Activated CD8-positive, alpha-beta memory T cell treated with anti-CD3 and anti-CD28 coated beads for 1 hour (primary cell): ENCODE data around the gene LTBP3.
"Not testable (repeated sequence)": the region's sequence is repeated elsewhere in the genome, so short reads cannot be mapped to it uniquely, and the experiment has no call there.

Source experiments
- DNase-seq, 2 donors: peaks; one replicate each; pipeline ENCODE4 v3.0.0-alpha.2; 2020; ENCODE audit warnings: low read depth in 1 of 2; ENCODE audit errors: extremely low read depth in 1 of 2

Gene LTBP3

DNA sequence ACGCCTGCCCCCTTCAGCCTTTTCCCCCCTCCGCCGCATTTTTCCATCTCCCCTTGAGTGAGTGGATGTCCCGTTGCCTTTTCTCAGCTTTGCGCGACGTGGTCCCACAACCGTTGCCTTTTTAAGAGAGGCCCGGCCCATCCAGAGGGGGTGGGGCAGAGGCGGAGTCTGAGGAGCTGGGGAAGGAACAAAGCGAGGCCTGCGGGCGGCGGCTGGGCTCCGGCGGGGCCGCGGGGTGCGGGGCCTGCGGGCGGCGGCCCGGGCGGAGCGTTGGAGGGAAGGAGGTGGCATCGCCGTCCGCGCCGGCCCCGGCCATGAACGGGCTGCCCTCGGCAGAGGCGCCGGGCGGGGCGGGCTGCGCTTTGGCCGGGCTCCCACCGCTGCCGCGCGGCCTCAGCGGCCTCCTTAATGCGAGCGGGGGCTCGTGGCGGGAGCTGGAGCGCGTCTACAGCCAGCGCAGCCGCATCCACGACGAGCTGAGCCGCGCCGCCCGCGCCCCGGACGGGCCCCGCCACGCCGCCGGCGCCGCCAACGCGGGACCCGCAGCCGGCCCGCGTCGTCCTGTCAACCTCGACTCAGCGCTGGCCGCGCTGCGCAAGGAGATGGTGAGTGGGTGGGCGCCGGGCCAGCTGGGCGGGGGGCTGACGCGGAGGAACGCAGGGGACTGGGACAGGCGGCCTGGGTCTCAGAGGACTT lies 14.3 kb upstream of the LTBP3 start, which contains the start of gene FAM89B:
Gene FAM89B (plus strand): TSS at position 183 of the 696 bp plus-strand sequence. CDS start 132 bp downstream, at position 315.
- peak; percentile 76 to 83 for DNase-seq

DNA sequence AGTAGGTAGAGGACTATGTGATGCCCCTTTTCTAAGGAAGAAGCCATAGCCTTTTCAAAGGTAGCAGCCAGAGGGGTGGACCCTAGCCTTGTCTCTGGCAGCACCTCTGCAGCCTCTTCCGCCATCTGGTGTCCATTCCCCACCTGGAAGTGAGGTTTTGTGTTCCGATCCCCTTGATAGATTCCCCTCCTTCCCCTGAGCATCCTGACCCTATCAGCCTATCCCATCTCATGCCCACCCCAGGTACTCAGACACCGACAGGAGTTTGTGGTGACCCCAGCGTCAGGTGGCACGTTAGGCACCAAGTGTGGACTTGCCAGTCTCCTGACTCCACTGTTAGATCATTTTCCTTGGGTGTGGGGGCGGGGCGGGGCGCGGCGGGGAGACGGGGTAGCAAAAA lies 13.8 kb upstream of the LTBP3 start:
- DNase-seq: no peak

DNA sequence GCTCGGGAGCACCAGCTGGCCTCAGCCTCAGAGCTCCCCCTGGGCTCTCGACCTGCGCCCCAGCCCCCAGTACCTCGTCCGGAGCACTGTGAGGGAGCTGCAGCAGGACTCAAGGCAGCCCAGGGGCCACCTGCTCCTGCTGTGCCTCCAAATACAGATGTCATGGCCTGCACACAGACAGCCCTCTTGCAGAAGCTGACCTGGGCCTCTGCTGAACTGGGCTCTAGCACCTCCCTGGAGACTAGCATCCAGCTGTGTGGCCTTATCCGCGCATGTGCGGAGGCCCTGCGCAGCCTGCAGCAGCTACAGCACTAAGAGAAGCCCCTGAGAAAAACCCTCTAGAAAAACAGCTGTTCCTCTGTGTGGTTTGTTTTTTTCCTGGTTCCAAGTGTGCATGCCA lies 13.3 kb upstream of the LTBP3 start:
- DNase-seq: no peak

DNA sequence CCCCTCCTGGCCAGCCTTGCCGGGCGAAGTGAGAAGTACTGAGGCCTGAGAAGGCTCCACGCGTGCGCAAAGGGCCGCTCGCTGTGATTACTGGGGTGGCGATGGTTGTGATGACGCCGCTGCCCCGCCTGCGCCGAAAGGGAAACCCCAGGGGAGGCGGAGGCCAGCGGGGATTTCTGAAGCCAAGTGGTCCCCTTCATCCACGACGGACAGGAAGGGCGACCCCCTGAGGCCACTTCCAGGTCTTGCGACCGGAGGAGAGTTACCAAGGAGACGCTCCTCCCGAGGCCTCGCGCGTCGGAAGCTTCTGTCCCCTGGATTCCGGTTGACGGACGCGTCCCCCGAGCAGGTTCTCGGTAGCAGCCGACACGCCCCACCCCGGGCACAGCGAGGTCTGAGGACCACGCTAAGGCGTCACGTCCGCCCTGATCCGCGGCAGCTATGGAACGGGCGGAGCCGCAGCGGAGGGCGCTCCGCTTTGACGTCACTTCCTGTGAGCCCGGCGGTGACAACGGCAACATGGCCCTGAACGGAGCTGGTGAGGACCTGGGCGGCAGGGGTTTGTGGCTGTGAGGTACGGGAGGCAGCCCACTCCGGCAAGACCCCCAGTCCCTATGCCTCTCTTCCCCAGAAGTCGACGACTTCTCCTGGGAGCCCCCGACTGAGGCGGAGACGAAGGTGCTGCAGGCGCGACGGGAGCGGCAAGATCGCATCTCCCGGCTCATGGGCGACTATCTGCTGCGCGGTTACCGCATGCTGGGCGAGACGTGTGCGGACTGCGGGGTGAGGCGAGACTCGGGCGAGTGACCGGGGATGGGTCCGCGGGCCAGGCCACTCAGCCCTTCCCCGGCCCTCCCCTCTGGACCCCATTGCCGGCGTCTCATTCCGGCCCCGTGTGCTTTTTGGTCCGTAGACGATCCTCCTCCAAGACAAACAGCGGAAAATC lies 12.1 kb upstream of the LTBP3 start, which contains the start of gene ZNRD2:
Gene ZNRD2 (plus strand): TSS at position 505 of the 946 bp plus-strand sequence. CDS start 15 bp downstream, at position 520.
- peak; percentile 92 to 98 for DNase-seq

DNA sequence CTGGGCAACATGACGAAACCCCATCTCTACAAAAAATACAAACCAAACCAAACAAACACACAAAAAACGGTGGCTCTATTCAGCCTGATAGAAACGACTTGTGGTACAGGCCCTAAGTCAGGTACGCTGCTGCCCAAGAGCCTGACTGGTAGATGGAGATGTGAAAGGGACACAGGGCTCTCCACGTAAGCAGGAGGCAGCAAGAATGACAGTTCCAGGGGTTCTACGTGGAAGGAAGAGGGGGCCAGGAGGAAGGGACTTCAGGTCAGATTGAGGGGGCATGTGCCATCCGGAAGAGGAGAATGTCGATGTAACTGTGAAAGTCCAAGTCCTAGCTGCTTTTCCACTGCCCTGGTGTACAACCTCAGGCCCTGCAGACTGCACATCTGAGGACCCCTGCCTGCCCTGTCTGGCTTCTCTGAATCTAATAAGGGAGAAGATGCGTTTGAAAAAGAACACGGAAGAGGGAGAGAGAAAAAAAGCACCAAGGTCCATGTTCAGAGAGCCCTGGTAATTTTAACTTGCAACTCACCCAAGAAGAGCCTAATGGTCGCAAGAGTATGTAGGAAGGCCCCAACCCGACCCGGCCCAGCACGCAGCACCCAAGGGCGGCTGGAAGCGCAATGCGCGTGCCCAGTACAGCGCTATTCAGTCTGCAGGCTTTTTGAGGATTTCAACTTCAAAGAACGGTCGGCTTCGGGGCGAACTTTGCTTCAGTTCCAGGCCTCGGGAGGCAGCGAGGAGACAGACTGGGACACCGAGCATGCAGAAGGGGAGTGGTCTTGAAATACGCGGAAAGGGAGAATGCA lies 11.2 kb upstream of the LTBP3 start:
- DNase-seq: no peak

DNA sequence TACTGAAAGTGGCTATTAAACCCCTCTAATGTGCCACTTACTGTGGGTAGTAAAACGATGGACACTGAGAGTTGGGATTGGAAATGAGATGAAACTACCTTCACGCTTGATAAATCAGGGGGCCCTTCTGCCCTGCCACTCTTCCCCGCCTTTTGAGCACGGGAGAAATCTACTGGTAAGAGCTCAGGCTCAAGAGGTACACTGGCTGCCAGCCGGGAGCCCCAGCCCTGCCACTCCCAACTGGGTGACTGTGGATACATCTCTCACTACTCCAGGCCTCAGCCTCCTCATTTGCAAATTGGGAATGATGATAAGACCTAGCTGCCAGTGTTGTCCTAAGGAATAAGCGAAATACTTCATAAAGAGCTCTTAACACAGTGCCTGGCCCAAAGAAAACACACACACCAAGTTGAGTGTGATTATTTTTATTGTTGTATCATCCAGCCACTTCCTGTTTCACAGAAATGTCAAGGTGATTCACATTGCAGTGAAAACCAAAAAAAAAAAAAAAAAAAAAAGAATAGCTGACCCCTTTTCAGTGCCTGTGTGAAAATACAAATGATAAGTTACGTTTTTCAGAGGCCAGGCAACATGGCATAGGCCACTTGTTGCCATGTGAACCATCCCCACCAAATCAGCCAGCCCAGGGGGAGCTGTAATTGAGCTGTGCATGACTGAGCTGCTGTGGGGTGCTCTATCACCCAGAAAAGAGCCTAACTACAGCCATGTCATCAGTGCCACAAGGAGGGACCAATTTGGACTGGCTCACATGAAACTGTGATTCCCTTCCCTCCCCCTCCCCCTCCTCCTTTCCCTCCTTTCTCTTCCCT lies 7.7 kb upstream of the LTBP3 start:
- DNase-seq: no peak

DNA sequence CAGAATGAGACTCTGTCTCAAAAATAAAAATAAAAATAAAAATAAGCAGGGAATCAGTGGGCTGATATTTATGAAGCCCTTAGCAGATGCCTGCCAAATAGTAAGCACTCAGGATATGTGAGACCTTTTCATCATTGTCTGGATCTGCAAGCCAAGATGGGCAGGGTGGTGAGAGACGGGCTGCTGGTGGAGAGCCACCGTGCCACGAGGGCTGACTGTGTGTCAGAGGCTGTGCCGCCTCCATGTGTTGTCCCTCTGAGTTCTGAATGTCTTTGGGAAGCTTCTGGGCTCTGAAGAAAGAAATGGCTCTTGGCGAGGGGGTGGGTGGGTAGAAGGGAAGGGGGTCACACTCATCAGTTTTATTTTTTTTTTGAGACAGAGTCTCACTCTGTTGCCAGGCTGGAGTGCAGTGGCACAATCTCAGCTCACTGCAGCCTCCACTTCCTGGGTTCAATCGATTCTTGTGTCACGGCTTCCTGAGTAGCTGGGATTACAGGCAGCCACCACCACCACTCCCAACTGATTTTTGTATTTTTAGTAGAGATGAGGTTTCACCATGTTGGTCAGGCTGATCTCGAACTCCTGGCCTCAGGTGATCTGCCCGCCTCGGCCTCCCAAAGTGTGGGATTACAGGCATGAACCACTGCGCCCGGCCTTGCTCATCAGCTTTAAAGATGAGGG lies 6.9 kb upstream of the LTBP3 start:
- DNase-seq: not testable (repeated sequence)

DNA sequence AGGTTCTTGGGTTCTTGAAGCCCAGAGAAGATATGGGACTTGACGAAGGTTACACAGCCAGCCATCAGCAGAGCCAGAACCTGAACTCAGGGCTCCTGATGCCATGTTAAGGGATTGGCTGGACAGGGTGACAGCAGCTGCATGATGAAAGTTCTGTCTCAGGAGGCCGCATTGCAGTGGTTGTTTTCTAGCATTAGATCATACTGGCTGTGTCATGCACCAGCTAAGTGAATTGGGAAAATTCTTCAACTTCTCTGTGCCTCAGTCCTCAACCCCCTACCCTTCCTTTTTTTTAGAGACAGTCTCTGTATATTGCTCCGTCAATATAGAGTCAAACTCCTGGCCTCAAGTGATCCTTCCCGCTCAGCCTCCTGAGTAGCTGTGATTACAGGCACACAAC lies 5.4 kb upstream of the LTBP3 start:
- DNase-seq: no peak

DNA sequence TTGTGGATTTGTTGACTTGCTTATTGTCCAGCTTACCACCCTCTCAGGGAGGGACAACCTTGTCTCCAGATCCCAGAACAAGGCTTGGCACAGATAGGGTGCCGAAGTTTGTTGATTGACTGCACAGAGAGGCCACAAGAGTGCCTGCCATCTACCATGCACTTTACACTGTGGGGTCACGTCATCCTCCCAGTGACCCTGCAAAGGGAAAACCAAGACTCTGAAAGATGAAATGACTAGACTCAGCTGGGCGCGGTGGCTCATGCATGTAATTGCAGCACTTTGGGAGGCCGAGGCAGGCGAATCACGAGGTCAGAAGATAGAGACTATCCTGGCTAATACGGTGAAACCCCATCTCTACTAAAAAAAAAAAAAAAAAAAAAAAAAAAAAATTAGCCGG lies 4.6 kb upstream of the LTBP3 start:
- DNase-seq: no peak

DNA sequence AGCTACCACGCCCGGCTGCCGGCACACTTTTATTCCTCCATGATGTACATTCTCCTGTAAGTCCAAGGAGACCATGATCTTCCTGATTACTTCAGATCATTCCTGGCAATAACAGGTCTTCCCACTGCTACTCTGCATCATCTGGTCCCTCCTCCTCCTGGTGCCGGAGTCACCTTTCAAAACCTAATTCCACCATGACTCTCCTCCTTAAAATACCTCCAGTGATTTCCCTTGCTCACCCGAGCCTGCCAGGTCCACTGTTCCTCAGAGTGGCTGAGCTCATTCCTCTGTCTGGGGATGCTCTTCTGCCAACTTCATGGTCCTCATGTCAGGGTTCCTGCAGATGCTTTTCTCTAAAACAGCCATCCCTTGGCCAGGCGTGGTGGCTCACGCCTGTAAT lies 3.9 kb upstream of the LTBP3 start:
- DNase-seq: no peak

DNA sequence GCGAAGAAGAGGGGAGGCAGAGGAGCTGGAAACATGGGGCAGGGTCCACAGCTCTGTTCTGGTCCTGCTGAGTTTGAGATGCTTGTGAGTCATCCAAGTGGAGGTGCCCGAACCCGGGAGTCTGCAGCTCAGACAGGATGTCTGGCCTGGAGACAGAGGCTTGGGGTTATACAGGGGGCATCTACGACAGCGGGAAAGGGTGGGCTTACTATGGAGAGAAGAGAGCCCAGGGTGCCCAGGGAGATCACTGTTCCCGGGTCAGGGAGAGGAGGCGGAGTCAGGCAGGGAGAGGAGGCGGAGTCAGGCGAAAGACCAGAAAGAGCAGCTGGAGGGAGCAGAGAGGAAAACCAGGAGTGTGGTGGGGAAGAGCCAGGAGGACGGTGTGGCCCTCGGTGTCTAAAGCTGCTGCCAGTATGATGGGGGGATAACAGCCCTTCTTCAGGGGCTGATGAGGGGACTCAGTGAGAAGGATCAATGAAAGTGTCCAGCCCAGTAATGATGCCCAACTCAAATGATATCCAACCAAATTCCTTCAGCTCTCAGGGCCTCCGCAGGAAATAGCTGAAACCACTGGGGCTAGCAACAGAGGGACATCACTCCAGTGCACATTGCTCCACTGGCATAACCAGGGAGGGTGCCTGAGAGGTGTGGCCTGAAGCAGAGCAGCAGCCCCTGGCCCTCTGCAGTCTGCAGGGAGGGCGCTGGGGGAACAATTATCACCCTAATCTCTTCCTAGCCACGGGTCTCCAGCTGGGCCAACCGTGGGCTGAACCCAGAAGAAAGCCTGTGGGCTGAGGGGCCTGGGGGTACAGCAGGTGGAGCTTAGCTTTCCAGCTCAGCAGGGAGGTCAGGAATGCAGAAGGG lies 2.6 kb upstream of the LTBP3 start:
- DNase-seq: no peak

DNA sequence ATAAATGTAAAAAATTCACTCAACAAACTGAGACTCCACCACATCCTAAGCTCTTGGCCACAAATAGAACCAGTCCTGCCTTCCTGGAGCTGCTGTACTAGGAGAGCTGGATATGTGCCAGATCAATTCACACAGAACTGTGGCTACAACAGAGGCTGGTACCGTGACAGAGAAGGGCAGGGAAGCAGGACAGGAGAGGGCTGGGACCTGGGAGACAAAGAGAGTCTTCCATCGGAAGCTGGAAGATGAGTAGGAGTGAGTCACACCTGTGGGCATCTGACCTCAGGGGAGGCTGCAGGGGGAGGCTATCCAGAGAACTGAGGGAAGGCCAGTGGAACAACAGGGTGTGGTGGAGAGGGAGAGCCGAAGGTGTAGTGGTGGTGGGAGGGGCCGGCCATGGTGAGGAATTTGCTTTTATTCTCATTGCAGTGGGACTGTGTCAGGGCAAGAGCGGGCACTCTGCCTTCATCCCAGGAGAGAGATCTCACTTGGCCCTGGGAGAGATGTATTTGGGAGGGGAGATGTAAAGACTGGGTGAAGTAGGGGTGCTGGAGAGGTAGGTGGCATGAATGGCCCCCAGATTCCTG lies 1.9 kb upstream of the LTBP3 start:
- DNase-seq: no peak

DNA sequence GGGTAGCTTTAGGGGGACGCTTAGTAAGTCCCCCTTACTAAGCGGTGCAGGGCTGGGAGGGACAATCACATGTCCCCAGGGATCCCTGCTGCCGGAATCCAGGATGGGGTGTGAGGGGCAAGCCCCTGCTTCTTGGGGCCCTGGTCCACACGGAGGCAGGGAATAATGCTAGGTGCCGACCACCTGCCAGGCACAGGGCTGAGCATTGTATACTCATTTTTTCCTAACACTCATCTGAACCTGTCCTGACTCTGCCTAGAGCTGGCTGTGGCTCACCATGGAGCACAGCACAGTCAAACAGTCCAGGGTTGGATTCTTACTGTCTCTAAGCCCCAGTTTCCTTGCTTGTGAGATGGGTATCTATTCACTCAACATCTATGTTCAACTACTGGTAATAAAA lies 1.4 kb upstream of the LTBP3 start:
- no peak for DNase-seq

DNA sequence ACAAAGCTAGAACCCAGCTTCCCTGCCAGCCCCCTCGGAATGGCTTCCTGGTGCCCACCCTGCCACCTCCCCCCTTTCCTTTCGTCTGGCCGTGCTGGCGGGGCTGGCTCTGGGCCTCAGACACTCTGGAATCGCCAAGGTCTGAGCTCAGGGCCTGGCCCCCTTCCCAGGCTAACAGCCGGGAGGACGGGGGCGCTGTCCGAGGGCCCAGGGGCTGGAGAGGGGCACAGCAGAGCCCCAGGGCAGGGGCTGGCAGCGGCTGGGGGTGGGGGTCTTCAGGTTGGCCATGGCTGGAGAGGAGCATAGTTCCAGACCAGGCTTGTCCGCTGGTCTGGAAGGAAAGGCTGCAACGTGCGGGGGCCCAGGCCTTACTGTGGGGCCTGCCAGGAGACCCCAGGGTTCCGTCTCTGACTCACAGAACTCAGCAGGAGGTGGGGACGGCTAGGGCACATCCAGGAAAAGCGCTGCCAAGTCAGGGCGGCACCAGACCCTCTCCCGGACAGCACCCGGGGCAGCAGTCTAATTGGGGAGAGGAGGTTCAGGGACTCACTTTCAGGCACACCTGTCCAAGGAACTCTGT lies 861 bp upstream of the LTBP3 start:
- DNase-seq: no peak

DNA sequence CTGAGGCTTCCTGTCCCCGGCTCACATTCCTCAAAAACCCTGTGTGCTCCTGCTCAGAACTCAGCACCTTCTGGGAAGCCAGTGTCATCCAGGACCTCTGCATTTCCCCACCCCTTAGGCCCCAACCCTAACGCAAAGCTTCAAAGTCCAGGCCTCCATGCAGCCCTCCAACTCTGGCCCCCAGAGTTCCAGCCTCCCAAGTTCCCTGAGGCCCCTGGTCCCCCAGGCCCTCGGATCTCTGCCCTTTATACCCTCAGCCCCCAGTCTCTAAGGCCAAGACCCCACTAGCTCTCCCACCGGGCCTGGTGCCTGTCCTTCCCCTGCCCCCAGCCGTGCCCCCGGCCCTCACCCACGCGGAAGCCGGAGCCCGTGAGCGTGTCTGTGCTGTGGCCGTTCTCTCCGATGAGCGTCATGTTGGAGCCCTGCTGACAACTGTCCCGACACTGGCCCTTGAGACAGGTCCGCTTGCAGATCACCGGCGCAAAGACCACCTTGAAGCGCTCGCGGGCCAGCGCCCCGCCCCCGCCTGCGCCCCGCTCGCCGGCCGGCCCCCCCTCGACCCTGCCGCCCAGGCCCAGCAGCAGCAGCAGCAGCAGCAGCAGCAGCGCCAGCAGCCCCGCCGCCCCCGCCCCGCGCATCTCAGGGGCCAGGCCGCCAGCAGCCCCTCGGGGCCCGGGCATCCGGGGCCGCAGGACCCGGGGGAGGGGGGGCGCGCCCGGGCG lies 718 bp downstream of the LTBP3 start:
- no peak for DNase-seq

DNA sequence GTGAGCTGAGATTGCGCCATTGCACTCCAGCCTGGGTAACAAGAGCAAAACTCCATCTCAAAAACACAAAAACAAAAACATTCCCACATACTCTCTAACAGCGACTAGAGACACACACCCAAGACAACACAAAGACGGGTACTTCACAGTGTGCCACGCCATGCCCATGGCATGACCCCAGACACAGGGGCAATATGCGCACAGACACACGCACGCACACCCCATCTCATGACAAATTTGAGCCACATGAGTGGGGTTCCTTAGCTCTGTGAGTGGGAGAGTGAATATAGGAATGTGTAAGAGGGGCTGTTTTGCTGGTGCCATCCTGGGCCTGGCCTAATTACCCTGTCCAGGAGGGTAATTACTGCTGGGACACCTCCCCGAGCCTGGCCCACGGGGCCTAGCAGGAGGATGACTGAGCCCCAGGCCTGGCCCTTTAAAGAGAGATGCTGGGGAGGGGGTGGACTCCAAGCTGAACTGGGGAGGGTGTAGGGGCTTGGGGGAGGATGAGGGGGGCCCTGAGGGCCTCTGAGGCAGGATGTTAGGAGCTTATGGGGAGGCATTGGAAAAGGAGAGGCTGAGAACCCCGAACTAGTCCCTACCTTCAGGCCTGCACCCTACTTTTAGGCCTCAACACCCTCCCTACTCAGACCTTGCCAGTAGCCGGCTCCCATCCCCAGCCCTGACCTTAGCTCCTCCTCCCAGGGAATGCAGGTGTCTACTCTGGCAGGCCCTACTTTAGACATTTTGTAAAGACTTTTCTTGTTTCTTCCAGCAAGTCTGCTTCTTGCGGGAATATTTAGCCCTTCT lies 1.5 kb downstream of the LTBP3 start:
- no peak for DNase-seq
